Prostate gland (tissue), 2 donors: Measurements from ENCODE around the gene PTPRU. TPM values are rescaled to one million over a fixed set of nuclear protein-coding genes. Genes with fewer than 3 reads are reported as not detected.

ENCODE experiments used
- DNase-seq: peaks from one replicate; pipeline ENCODE4 v3.0.0-alpha.2; 2019; ENCODE audit warnings: low spot score
- H3K27ac ChIP-seq, 2 donors: fragments of 200-600 bp; sonication (generic); 2 replicates each; pipeline ENCODE4 v1.5.1; 2017 to 2019
- H3K27me3 ChIP-seq: fragments of 200-600 bp; sonication (generic); replicated peaks from 2 replicates; pipeline ENCODE4 v1.5.1; 2019; ENCODE audit not compliant: insufficient read depth
- H3K36me3 ChIP-seq, 2 donors: fragments of 200-600 bp; sonication (generic); 1 replicate in 1 of 2; 2 replicates in 1 of 2; pipeline versions ENCODE4 v1.5.1 to v1.8.1; 2017 to 2019
- H3K4me1 ChIP-seq: fragments of 200-600 bp; sonication (generic); replicated peaks from 2 replicates; pipeline ENCODE4 v1.5.1; 2019
- H3K4me3 ChIP-seq, 2 donors: fragments of 200-600 bp; sonication (generic); 2 replicates each; pipeline ENCODE4 v1.5.1; 2017 to 2019
- H3K9me3 ChIP-seq: fragments of 200-600 bp; sonication (generic); 2 replicates; pipeline ENCODE4 v1.5.1; 2017
- CTCF ChIP-seq, 4 experiments: fragments of 200-600 bp in 2 of 4; fragments of 450-650 bp in 2 of 4; sonication (generic) in 2 of 4; IDR thresholded peaks; 1 replicate in 3 of 4; 2 replicates in 1 of 4; pipeline ENCODE4 v1.5.1; 2016 to 2019; ENCODE audit warnings: antibody characterized with exemption in 4 of 4, mild to moderate bottlenecking in 2 of 4, moderate library complexity in 2 of 4
- POLR2A ChIP-seq: fragments of 450-650 bp; IDR thresholded peaks from one replicate; pipeline ENCODE4 v1.6.1; 2016; ENCODE audit warnings: antibody characterized with exemption, mild to moderate bottlenecking
- POLR2AphosphoS5 ChIP-seq: sonication (generic); formaldehyde crosslinking; IDR thresholded peaks from one replicate; pipeline ENCODE4 v1.6.1; 2017; ENCODE audit warnings: antibody characterized with exemption
- WGBS: methylation state at CpG from one replicate; pipeline ENCODE4 v1.1.5; 2018; 5-methylcytosine and 5-hydroxymethylcytosine counted together
- intact Hi-C: fragments of 100-400 bp; cut with DNase I; formaldehyde crosslinking; loops from one replicate; pipeline ENCODE4 v1.14.2; 2022
- total RNA-seq, 2 donors: library from RNA; depleted of rRNA; stranded (reverse); fragments of >200 nt; gene quantifications; one replicate each; pipeline ENCODE4 v1.1.0, GENCODE V29; 2016

PTPRU gene
- total RNA-seq, 2 donors from 2014 or later: 49.9 to 60.5 TPM

- no peak overlapping the region for H3K27ac ChIP-seq
- H3K36me3 ChIP-seq: no peaks in the 10 kb centered on the region
- no peaks in the 10 kb centered on the region for H3K27me3 ChIP-seq
- TF ChIP-seq CTCF (IDR thresholded peaks at IDR 0.05) (no peak), POLR2AphosphoS5 (no peak), POLR2A (no peak)
- WGBS: 83% methylated on average over 6 of the region's 6 CpGs
- H3K4me3 ChIP-seq: no peak overlapping the region
- peaks cover 5% of the 10 kb centered on the region for H3K4me1 ChIP-seq
- DNase-seq: no peak
- intact Hi-C loops: no loop called here
- no peaks in the 10 kb centered on the region for H3K9me3 ChIP-seq
Observed at GRCh38 chr1:29272147-29272907, 36.0 kb downstream of the PTPRU start.

- DNase-seq: no peak
- 97% methylated on average over 14 of the region's 14 CpGs for WGBS
Observed at GRCh38 chr1:29275435-29275834, 39.1 kb downstream of the PTPRU start.

GRCh38 chr1:29278124-29278523 is 41.8 kb downstream of the PTPRU start:
- no peaks in the 10 kb centered on the region for H3K27me3 ChIP-seq
- H3K4me1 ChIP-seq: no peaks in the 10 kb centered on the region
- peaks cover 0 to 4% of the 10 kb centered on the region in 2 donors for H3K36me3 ChIP-seq
- DNase-seq: no peak
- H3K4me3 ChIP-seq: no peak overlapping the region
- WGBS: 71% methylated on average over 3 of the region's 3 CpGs
- H3K9me3 ChIP-seq: no peaks in the 10 kb centered on the region
- TF ChIP-seq CTCF (IDR thresholded peaks at IDR 0.05) (no peak), POLR2AphosphoS5 (no peak), POLR2A (no peak)
- H3K27ac ChIP-seq: no peak overlapping the region
- intact Hi-C loops: no loop called here

More at GRCh38 chr1:29275435-29275834, 39.1 kb downstream of the PTPRU start:
- H3K9me3 ChIP-seq: no peaks in the 10 kb centered on the region
- TF ChIP-seq CTCF (IDR thresholded peaks at IDR 0.05) (no peak), POLR2A (no peak), POLR2AphosphoS5 (no peak)
- no peak overlapping the region for H3K4me3 ChIP-seq
- H3K27me3 ChIP-seq: no peaks in the 10 kb centered on the region
- H3K36me3 ChIP-seq: peaks cover 0 to 4% of the 10 kb centered on the region in 2 donors
- no peak overlapping the region for H3K27ac ChIP-seq
- intact Hi-C loops: no loop called here
- H3K4me1 ChIP-seq: peaks cover 5% of the 10 kb centered on the region

DNA sequence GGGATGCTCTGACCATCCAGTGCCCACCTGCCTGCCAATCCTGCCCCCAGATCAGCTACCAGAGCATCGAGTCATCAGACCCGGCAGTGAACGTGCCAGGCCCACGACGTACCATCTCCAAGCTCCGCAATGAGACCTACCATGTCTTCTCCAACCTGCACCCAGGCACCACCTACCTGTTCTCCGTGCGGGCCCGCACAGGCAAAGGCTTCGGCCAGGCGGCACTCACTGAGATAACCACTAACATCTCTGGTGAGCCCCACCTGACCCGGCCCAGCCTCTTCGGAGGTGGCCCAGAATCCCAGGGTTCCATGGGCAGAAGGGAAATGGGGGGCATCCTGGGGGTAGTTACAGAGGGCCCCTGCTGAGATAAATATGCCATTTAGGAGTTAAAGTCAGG is 43.1 kb downstream of the PTPRU start:
- intact Hi-C loops: no loop called here
- DNase-seq: no peak
- Histone ChIP-seq H3K4me1 (no peaks in the 10 kb centered on the region), H3K27me3 (no peaks in the 10 kb centered on the region), H3K36me3 (peaks cover 0 to 4% of the 10 kb centered on the region in 2 donors), H3K9me3 (no peaks in the 10 kb centered on the region), H3K4me3 (no peak overlapping the region), H3K27ac (no peak overlapping the region)
- TF ChIP-seq CTCF (IDR thresholded peaks at IDR 0.05) (no peak), POLR2AphosphoS5 (no peak), POLR2A (no peak)
- 95% methylated on average over 13 of the region's 13 CpGs for WGBS

- Histone ChIP-seq H3K4me3 (no peak overlapping the region), H3K4me1 (no peaks in the 10 kb centered on the region), H3K27me3 (no peaks in the 10 kb centered on the region), H3K9me3 (no peaks in the 10 kb centered on the region), H3K27ac (no peak overlapping the region), H3K36me3 (peaks cover 0 to 4% of the 10 kb centered on the region in 2 donors)
- intact Hi-C loops: no loop called here
- DNase-seq: no peak
- no peak for TF ChIP-seq POLR2A
- TF ChIP-seq POLR2AphosphoS5: no peak
- TF ChIP-seq CTCF (IDR thresholded peaks at IDR 0.05): no peak
- WGBS: 92% methylated on average over 11 of the region's 11 CpGs
Observed at GRCh38 chr1:29279951-29280391, 43.6 kb downstream of the PTPRU start.
